AG04450 (cell line): ENCODE data around the gene IKZF3. TPM values are rescaled to one million over a fixed set of nuclear protein-coding genes. Genes with fewer than 3 reads are reported as not detected.

Source experiments
- CTCF ChIA-PET: fragments of 300-600, 350-600 bp; formaldehyde crosslinking; extraction: SDS; loops from one replicate; lab custom pipeline; 2022; ENCODE audit warnings: antibody characterized with exemption, inconsistent platforms; lab: Charles Lee
- POLR2A ChIA-PET: fragments of 350-600 bp; formaldehyde crosslinking; extraction: SDS; loops from one replicate; lab custom pipeline; 2021; ENCODE audit warnings: antibody characterized with exemption, inconsistent platforms; lab: Yijun Ruan, JAX
- DNase-seq: peaks from one replicate; pipeline ENCODE4 v3.0.0-alpha.2; 2011; ENCODE audit warnings: low read depth, low spot score
- H3K27ac ChIP-seq: one replicate; pipeline ENCODE4 v1.5.1; 2012; ENCODE audit warnings: low read depth, low read length, control low read depth
- H3K27me3 ChIP-seq: one replicate; pipeline ENCODE4 v1.6.0; 2012; ENCODE audit warnings: low read length; ENCODE audit not compliant: control insufficient read depth, insufficient read depth
- H3K4me3 ChIP-seq: 2 replicates; pipeline ENCODE4 v1.5.1; 2011; ENCODE audit warnings: mild to moderate bottlenecking, low read depth, low read length, control low read depth
- H3K9me3 ChIP-seq: 2 replicates; pipeline ENCODE4 v1.5.1; 2012; ENCODE audit warnings: low read length; ENCODE audit not compliant: control insufficient read depth, insufficient read depth
- CTCF ChIP-seq: IDR thresholded peaks from 2 replicates; pipeline ENCODE4 v1.5.1; 2011; ENCODE audit warnings: low read depth, low read length, control low read depth, inconsistent platforms
- polyA plus RNA-seq: library from polyadenylated mRNA; depleted of rRNA; stranded (reverse); fragments of >200 nt; gene quantifications from 2 replicates; pipeline ENCODE4 v1.2.3, GENCODE V29; 2011

Gene IKZF3
- polyA plus RNA-seq, 1 experiment, result not detected

DNA sequence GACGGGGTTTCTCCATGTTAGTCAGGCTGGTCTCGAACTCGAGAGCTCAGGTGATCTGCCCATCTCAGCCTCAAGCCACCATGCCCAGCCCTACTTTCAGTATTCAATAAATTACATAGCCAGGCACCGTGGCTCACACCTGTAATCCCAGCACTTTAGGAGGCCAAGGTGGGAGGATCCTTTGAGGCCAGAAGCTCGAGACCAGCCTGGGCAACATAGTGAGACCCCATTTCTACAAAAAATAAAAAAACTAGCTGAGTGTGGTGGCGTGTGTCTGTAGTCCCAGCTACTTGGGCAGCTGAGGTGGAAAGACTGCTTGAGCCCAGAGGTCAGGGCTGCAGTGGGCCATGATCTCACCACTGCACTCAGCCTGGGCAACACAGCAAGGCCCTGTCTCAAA is 142.0 kb downstream of the IKZF3 start:
- no peak for TF ChIP-seq CTCF
- H3K9me3 ChIP-seq, result no peaks in the 10 kb centered on the region; the same call in 1 of the 2 replicates
- no peaks in the 10 kb centered on the region for H3K27me3 ChIP-seq
- DNase-seq, result no peak
- H3K27ac ChIP-seq, result no peak overlapping the region
- no peak overlapping the region for H3K4me3 ChIP-seq
- ChIA-PET POLR2A (no interaction called here), CTCF (interaction anchor here (1.1 kb wide), 1 partner anchor 22 kb away, joined by 3 read pairs; the partner anchor contains the start of gene ERBB2)

GRCh38 chr17:39719563-39720355 is 144.4 kb downstream of the IKZF3 start:
- ChIA-PET CTCF (interaction anchor here (2.7 kb wide), 1 partner anchor 10 kb away, joined by 17 read pairs; the partner anchor contains the start of gene MIEN1), POLR2A (no interaction called here)
- no peak for TF ChIP-seq CTCF
- Histone ChIP-seq H3K27ac (no peak overlapping the region), H3K9me3 (no peaks in the 10 kb centered on the region; the same call in 1 of the 2 replicates), H3K4me3 (no peak overlapping the region), H3K27me3 (no peaks in the 10 kb centered on the region)
- no peak for DNase-seq

DNA sequence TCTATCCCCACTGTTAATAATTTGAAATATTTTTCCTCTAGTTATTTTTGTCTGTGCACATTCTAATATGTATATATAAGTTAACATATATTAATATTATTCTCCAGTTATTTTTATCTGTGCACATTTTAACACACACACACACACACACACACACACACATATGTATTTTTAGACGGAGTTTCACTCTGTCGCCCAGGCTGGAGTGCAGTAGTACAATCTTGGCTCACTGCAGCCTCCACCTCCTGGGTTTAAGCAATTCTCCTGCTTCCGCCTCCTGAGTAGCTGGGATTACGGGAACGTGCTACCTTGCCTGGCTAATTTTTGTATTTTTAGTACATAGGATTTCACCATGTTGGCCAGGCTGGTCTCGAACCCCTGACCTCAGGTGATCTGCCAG is 146.5 kb downstream of the IKZF3 start:
- ChIA-PET POLR2A (no interaction called here), CTCF (interaction anchor here (1.2 kb wide), 1 partner anchor 94 kb away, joined by 3 read pairs; no protein-coding TSS in a partner anchor)
- TF ChIP-seq CTCF, result no peak

DNA sequence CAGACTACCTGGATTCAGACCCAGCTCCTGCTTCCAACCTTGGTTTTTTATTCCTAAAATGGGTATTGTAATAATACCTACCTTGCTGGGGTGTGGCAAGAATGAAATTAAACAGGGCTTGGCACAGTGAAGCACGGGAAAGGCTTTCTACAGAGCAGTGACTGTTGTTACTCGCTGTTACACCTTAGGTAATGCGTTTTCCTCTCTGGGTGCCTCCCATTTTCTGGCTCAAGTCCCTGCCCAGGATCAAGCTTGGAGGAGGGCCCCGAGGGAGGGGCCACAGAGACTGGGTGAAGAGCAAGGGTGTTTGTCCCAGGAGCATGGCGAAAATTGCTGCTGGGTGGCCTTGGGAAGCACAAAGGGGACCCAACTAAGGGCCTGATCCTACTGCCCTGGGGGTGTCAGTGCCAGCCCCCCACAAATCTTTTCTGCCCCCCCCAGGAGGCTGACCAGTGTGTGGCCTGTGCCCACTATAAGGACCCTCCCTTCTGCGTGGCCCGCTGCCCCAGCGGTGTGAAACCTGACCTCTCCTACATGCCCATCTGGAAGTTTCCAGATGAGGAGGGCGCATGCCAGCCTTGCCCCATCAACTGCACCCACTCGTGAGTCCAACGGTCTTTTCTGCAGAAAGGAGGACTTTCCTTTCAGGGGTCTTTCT is 147.1 kb downstream of the IKZF3 start:
- H3K27me3 ChIP-seq, result no peaks in the 10 kb centered on the region
- no peak for TF ChIP-seq CTCF
- DNase-seq, result no peak
- no peak overlapping the region for H3K27ac ChIP-seq
- no peak overlapping the region for H3K4me3 ChIP-seq
- ChIA-PET CTCF (interaction anchor here (1.0 kb wide), 1 partner anchor 13 kb away, joined by 10 read pairs; no protein-coding TSS in a partner anchor), POLR2A (no interaction called here)
- H3K9me3 ChIP-seq, result no peaks in the 10 kb centered on the region; the same call in 1 of the 2 replicates

More for the DNA sequence above, 146.5 kb downstream of the IKZF3 start:
- no peaks in the 10 kb centered on the region; the same call in 1 of the 2 replicates for H3K9me3 ChIP-seq
- no peak for DNase-seq
- H3K27me3 ChIP-seq, result no peaks in the 10 kb centered on the region
- no peak overlapping the region for H3K4me3 ChIP-seq
- no peak overlapping the region for H3K27ac ChIP-seq
